Natural killer cell (primary cell): ENCODE results near the gene CCDC178. TPM values are rescaled to one million over a fixed set of nuclear protein-coding genes. Genes with fewer than 3 reads are reported as not detected.

ENCODE experiments used
- ATAC-seq, 3 donors: fragments of 150-1000 bp in 2 of 3; fragments of 200-7000 bp in 1 of 3; cut with Tn5 transposase; 1 replicate in 1 of 3; 2 replicates in 2 of 3; pipeline ENCODE4 v1.10.0; 2021; ENCODE audit warnings: mild to moderate bottlenecking in 2 of 3, moderate library complexity in 2 of 3
- DNase-seq, 2 donors: peaks; one replicate each; pipeline versions ENCODE4 v3.0.0 to v3.0.0-alpha.2; 2013 to 2021; ENCODE audit warnings: mixed read lengths in 1 of 2
- H3K27ac ChIP-seq: one replicate; pipeline ENCODE4 v1.5.1; 2013; ENCODE audit warnings: mild to moderate bottlenecking, low read length
- H3K27me3 ChIP-seq: one replicate; pipeline ENCODE4 v1.6.1; 2013; ENCODE audit warnings: low read length; ENCODE audit not compliant: control insufficient read depth, insufficient read depth
- H3K36me3 ChIP-seq: one replicate; pipeline ENCODE4 v1.6.1; 2013; ENCODE audit warnings: low read length; ENCODE audit not compliant: control insufficient read depth, insufficient read depth
- H3K4me1 ChIP-seq: one replicate; pipeline ENCODE4 v1.6.1; 2013; ENCODE audit warnings: low read length; ENCODE audit not compliant: control insufficient read depth, insufficient read depth
- H3K4me3 ChIP-seq: one replicate; pipeline ENCODE4 v1.5.1; 2013; ENCODE audit warnings: low read length
- H3K9me3 ChIP-seq: one replicate; pipeline ENCODE4 v1.6.1; 2013; ENCODE audit warnings: low read length; ENCODE audit not compliant: control insufficient read depth, insufficient read depth
- H3K27ac Mint-ChIP-seq, 2 donors: one replicate each; pipeline ENCODE4 v1.8.0; 2022; ENCODE audit warnings: mild to moderate bottlenecking in 2 of 2, mixed read lengths in 2 of 2, moderate library complexity in 1 of 2
- H3K27me3 Mint-ChIP-seq, 2 donors: one replicate each; pipeline ENCODE4 v1.8.0; 2022; ENCODE audit warnings: low read depth in 2 of 2, mixed read lengths in 2 of 2
- H3K36me3 Mint-ChIP-seq: one replicate; pipeline ENCODE4 v1.8.0; 2022; ENCODE audit warnings: mixed read lengths
- H3K4me1 Mint-ChIP-seq, 2 donors: one replicate each; pipeline ENCODE4 v1.8.0; 2022; ENCODE audit warnings: mixed read lengths in 2 of 2
- H3K4me3 Mint-ChIP-seq: one replicate; pipeline ENCODE4 v1.8.0; 2022; ENCODE audit warnings: mild to moderate bottlenecking, moderate library complexity, mixed read lengths
- H3K9me3 Mint-ChIP-seq, 2 donors: one replicate each; pipeline ENCODE4 v1.8.0; 2022; ENCODE audit warnings: mixed read lengths in 2 of 2
- WGBS: methylation state at CpG from one replicate; pipeline ENCODE4 v1.1.7; 2013; ENCODE audit warnings: missing lambda C conversion rate; ENCODE audit not compliant: insufficient coverage; 5-methylcytosine and 5-hydroxymethylcytosine counted together
- intact Hi-C: fragments of 100-400 bp; cut with micrococcal nuclease; formaldehyde crosslinking; loops from one replicate; pipeline ENCODE4 v1.14.2; 2022
- total RNA-seq, 4 donors: library from RNA; stranded (reverse); fragments of 120-200 nt in 1 of 4; gene quantifications; one replicate each; pipeline versions ENCODE4 v1.2.3 to v1.2.4, GENCODE V29; 2013 to 2022
- TF ChIP-seq, protein P1 (sequence below): fragments of 200-600 bp; IDR thresholded peaks from one replicate; pipeline ENCODE4 v1.8.0; 2022; ENCODE audit warnings: antibody characterized with exemption

CCDC178 gene
- total RNA-seq, 3 donors from 2014 or later (not counting 1 experiment from before 2014, with no cell fraction given), result not detected

DNA sequence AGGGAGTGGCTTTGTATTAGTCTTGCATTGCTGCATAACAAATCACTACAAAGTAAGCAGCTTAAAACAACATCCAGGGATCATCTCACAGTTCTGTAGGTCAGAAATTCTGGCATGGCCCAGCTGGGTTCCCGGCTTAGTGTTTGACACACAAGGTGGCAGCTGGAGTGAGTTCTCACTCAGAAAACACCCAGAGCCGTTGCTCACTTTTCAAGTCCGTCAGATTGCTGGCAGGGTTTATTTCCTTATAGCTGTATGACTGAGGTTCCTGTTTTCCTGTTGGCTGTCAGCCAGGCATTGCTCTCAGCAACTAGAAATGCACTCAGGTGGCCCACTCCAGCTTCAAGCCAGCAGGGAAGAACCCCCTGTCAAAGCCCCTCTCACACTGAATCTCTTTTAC is 324.1 kb downstream of the CCDC178 start:
- intact Hi-C loops, result no loop called here
- Mint-ChIP-seq H3K4me3 (no peak overlapping the region), H3K27ac (no peak overlapping the region), H3K27me3 (no peaks in the 10 kb centered on the region), H3K9me3 (peaks cover 7 to 14% of the 10 kb centered on the region in 2 donors), H3K4me1 (no peaks in the 10 kb centered on the region), H3K36me3 (no peaks in the 10 kb centered on the region)
- TF ChIP-seq, protein P1, sequence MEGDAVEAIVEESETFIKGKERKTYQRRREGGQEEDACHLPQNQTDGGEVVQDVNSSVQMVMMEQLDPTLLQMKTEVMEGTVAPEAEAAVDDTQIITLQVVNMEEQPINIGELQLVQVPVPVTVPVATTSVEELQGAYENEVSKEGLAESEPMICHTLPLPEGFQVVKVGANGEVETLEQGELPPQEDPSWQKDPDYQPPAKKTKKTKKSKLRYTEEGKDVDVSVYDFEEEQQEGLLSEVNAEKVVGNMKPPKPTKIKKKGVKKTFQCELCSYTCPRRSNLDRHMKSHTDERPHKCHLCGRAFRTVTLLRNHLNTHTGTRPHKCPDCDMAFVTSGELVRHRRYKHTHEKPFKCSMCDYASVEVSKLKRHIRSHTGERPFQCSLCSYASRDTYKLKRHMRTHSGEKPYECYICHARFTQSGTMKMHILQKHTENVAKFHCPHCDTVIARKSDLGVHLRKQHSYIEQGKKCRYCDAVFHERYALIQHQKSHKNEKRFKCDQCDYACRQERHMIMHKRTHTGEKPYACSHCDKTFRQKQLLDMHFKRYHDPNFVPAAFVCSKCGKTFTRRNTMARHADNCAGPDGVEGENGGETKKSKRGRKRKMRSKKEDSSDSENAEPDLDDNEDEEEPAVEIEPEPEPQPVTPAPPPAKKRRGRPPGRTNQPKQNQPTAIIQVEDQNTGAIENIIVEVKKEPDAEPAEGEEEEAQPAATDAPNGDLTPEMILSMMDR, result no peak
- no peak for ATAC-seq
- no peaks in the 10 kb centered on the region for H3K27me3 ChIP-seq
- H3K9me3 ChIP-seq, result no peaks in the 10 kb centered on the region
- no peaks in the 10 kb centered on the region for H3K36me3 ChIP-seq
- WGBS, result 4% methylated on average over 3 of the region's 3 CpGs
- H3K4me3 ChIP-seq, result no peak overlapping the region
- no peak for DNase-seq
- no peaks in the 10 kb centered on the region for H3K4me1 ChIP-seq
- H3K27ac ChIP-seq, result no peak overlapping the region

DNA sequence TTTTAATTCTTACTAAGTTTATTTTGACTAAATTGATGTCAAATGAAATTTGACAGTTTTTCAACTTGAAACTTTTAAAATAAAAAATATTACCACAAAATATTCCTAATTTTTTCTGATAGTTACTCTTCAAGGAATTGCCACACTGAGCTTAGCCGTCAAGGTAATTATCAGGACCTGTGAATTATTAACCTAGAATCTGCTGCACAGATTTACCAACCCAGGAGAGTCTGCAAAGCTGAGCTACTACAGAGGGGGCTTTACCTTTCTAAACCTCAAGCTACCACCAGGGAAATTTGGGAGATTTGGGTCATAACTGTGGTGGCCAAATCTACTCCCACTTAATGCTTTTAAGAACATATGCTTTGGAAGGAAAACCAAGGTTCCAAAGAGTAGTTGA is 324.6 kb downstream of the CCDC178 start:
- no peaks in the 10 kb centered on the region for H3K9me3 ChIP-seq
- Mint-ChIP-seq H3K4me1 (no peaks in the 10 kb centered on the region), H3K27ac (no peak overlapping the region), H3K9me3 (peaks cover 7 to 14% of the 10 kb centered on the region in 2 donors), H3K27me3 (no peaks in the 10 kb centered on the region), H3K4me3 (no peak overlapping the region), H3K36me3 (no peaks in the 10 kb centered on the region)
- H3K4me1 ChIP-seq, result no peaks in the 10 kb centered on the region
- no peaks in the 10 kb centered on the region for H3K27me3 ChIP-seq
- 100% methylated on average over 1 of the region's 1 CpG for WGBS
- ATAC-seq (no peak), DNase-seq (no peak)
- no peaks in the 10 kb centered on the region for H3K36me3 ChIP-seq
- intact Hi-C loops, result no loop called here
- TF ChIP-seq, protein P1, result no peak
- H3K4me3 ChIP-seq, result no peak overlapping the region
- H3K27ac ChIP-seq, result no peak overlapping the region

DNA sequence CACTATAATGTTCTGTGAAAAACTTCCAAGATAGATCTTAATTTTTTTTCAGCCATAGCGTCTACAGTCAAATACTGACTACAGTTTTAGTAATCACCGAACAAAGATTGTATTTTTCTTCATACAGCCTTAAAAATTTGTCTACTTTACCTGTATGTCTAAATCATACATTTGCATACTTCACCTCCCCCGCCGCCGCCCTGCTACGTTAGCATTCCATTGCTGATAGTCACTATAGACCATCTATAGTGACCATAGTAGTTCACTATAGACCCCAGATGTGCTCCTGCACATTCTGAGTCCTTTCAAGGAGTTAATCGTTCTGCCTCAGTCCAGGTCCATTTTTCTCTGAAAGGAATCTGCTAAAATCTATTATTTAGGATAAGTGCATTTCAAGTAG is 325.0 kb downstream of the CCDC178 start:
- ATAC-seq (no peak), DNase-seq (no peak)
- Histone ChIP-seq H3K27me3 (no peaks in the 10 kb centered on the region), H3K36me3 (no peaks in the 10 kb centered on the region), H3K9me3 (no peaks in the 10 kb centered on the region), H3K27ac (no peak overlapping the region), H3K4me1 (no peaks in the 10 kb centered on the region), H3K4me3 (no peak overlapping the region)
- WGBS, result 87% methylated on average over 6 of the region's 7 CpGs
- intact Hi-C loops, result no loop called here
- H3K4me3 Mint-ChIP-seq, result no peak overlapping the region
- no peaks in the 10 kb centered on the region for H3K27me3 Mint-ChIP-seq
- H3K27ac Mint-ChIP-seq, result no peak overlapping the region
- no peaks in the 10 kb centered on the region for H3K4me1 Mint-ChIP-seq
- H3K36me3 Mint-ChIP-seq, result no peaks in the 10 kb centered on the region
- peaks cover 7 to 14% of the 10 kb centered on the region in 2 donors for H3K9me3 Mint-ChIP-seq
- TF ChIP-seq, protein P1, result no peak

DNA sequence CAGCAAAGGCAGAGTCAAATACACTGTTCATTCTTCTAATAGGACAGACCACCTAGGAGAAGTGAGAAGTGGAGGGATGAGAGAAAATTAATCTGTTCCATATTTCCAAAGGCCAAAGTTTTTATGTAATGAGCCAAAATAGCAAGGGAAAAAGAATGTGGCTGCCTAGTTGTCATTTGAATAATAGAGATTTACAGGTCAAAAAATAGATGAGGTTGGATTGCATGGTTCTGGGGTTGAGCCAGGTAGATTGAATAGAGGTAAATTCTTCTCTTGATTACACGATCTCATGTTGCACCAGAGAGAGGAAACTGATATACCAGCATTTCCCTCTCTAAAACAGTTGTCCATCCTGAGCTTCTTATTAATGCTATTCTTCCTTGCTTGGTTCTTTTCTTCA is 325.8 kb downstream of the CCDC178 start:
- no peaks in the 10 kb centered on the region for H3K36me3 Mint-ChIP-seq
- no peak for DNase-seq
- WGBS, result no CpG with 5 or more reads among the region's 1 CpG
- H3K4me1 Mint-ChIP-seq, result no peaks in the 10 kb centered on the region
- no peak overlapping the region for H3K27ac Mint-ChIP-seq
- TF ChIP-seq, protein P1, result no peak
- H3K27me3 Mint-ChIP-seq, result no peaks in the 10 kb centered on the region
- H3K9me3 ChIP-seq, result no peaks in the 10 kb centered on the region
- H3K36me3 ChIP-seq, result no peaks in the 10 kb centered on the region
- no peaks in the 10 kb centered on the region for H3K27me3 ChIP-seq
- peaks cover 7 to 14% of the 10 kb centered on the region in 2 donors for H3K9me3 Mint-ChIP-seq
- intact Hi-C loops, result no loop called here
- H3K27ac ChIP-seq, result no peak overlapping the region
- no peaks in the 10 kb centered on the region for H3K4me1 ChIP-seq
- no peak for ATAC-seq
- H3K4me3 Mint-ChIP-seq, result no peak overlapping the region
- H3K4me3 ChIP-seq, result no peak overlapping the region
